PC-9 (cell line): ENCODE measurements around the gene CCDC174. TPM values are rescaled to one million over a fixed set of nuclear protein-coding genes. Genes with fewer than 3 reads are reported as not detected.
A peak's percentile ranks its signal among the peaks of the same experiment; 100 is the strongest.
"Not testable (repeated sequence)": the region's sequence is repeated elsewhere in the genome, so short reads cannot be mapped to it uniquely, and the experiment has no call there.

Source experiments
- BruUV-seq: library from RNA; stranded (reverse); fragments of 400-500 nt; replicated peaks from 2 replicates; lab custom pipeline; 2021; lab: Mats Ljungman, UMichigan
- CTCF ChIA-PET: fragments of 300-600 bp; sonication (Branson Sonifier 250); formaldehyde crosslinking; loops from one replicate; lab custom pipeline; 2022; ENCODE audit warnings: antibody characterized with exemption; lab: Charles Lee
- POLR2A ChIA-PET: fragments of 300-600 bp; sonication (Branson Sonifier 250); formaldehyde crosslinking; loops from one replicate; lab custom pipeline; 2022; ENCODE audit warnings: antibody characterized with exemption; ENCODE audit not compliant: unreplicated experiment; lab: Charles Lee
- DNase-seq, 2 experiments: peaks; one replicate each; pipeline versions ENCODE4 v3.0.0 to v3.0.0-alpha.2; 2015 to 2022; ENCODE audit warnings: mixed read lengths in 1 of 2
- H2AFZ ChIP-seq: fragments of 200-600 bp; sonication (generic); 2 replicates; pipeline ENCODE4 v1.8.1; 2017; ENCODE audit warnings: antibody characterized with exemption
- H3F3A ChIP-seq: fragments of 200-600 bp; sonication (generic); 2 replicates; pipeline ENCODE4 v1.8.1; 2017; ENCODE audit warnings: antibody characterized with exemption, mild to moderate bottlenecking, low read depth; ENCODE audit not compliant: insufficient read depth
- H3K27ac ChIP-seq: fragments of 200-600 bp; sonication (generic); 2 replicates; pipeline ENCODE4 v1.6.1; 2016; ENCODE audit warnings: mixed run types
- H3K27me3 ChIP-seq: fragments of 200-600 bp; sonication (generic); 2 replicates; pipeline ENCODE4 v1.6.1; 2016; ENCODE audit warnings: low read depth, mixed run types; ENCODE audit not compliant: insufficient read depth
- H3K36me3 ChIP-seq: fragments of 200-600 bp; sonication (generic); 2 replicates; pipeline ENCODE4 v1.6.1; 2016; ENCODE audit warnings: low read depth, mixed run types
- H3K4me1 ChIP-seq: fragments of 200-600 bp; sonication (generic); replicated peaks from 2 replicates; pipeline ENCODE4 v1.6.1; 2016; ENCODE audit warnings: mixed run types; ENCODE audit not compliant: insufficient read depth
- H3K4me2 ChIP-seq: fragments of 200-600 bp; sonication (generic); 2 replicates; pipeline ENCODE4 v1.6.1; 2017; ENCODE audit warnings: mixed run types
- H3K4me3 ChIP-seq: fragments of 200-600 bp; sonication (generic); 2 replicates; pipeline ENCODE4 v1.6.1; 2016; ENCODE audit warnings: mixed run types
- H3K79me2 ChIP-seq: fragments of 200-600 bp; sonication (generic); 2 replicates; pipeline ENCODE4 v1.6.1; 2017; ENCODE audit warnings: low read depth, mixed run types
- H3K9me2 ChIP-seq: fragments of 200-600 bp; sonication (generic); 2 replicates; pipeline ENCODE4 v1.8.1; 2017; ENCODE audit warnings: mild to moderate bottlenecking; ENCODE audit not compliant: insufficient read depth
- H3K9me3 ChIP-seq: fragments of 200-600 bp; sonication (generic); 2 replicates; pipeline ENCODE4 v1.8.1; 2016; ENCODE audit warnings: low read depth; ENCODE audit not compliant: insufficient read depth
- H4K20me1 ChIP-seq: fragments of 200-600 bp; sonication (generic); 2 replicates; pipeline ENCODE4 v1.8.1; 2017; ENCODE audit not compliant: insufficient read depth
- CTCF ChIP-seq: fragments of 200-600 bp; sonication (generic); conservative IDR thresholded peaks from 2 replicates; pipeline ENCODE4 v1.6.1; 2017; ENCODE audit warnings: mixed run types, antibody characterized with exemption, mild to moderate bottlenecking, moderate library complexity
- EZH2 ChIP-seq: fragments of 200-600 bp; sonication (generic); IDR thresholded peaks from 2 replicates; pipeline ENCODE4 v1.8.0; 2017; ENCODE audit warnings: antibody characterized with exemption, low read depth
- intact Hi-C: fragments of 100-400 bp; cut with micrococcal nuclease; formaldehyde crosslinking; loops from one replicate; pipeline ENCODE4 v1.10.0; 2022; ENCODE audit not compliant: unreplicated experiment
- total RNA-seq: library from RNA; stranded (reverse); gene quantifications from 2 replicates; pipeline ENCODE4 v1.2.3, GENCODE V29; 2021

Gene CCDC174
- total RNA-seq, 1 experiment from 2014 or later: 14.7 TPM

- no peaks in the 10 kb centered on the region for H3K9me3 ChIP-seq
- no TSS peak for BruUV-seq
- POLR2A ChIA-PET: no interaction called here
These were observed 1.4 kb upstream of the CCDC174 start for GRCh38 chr3:14650193-14650592.

GRCh38 chr3:14652360-14652907 lies 872 bp downstream of the CCDC174 start:
- CTCF ChIA-PET: not testable (repeated sequence)

More at GRCh38 chr3:14650193-14650592, 1.4 kb upstream of the CCDC174 start:
- intact Hi-C loops: loop anchor here (5.0 kb wide), 1 partner anchor 473 kb away; the partner anchor contains the start of genes LSM3 and XPC
- H3K36me3 ChIP-seq: peaks cover 12% of the 10 kb centered on the region; the same call in 1 of the 2 replicates
- H3K9me2 ChIP-seq: no peaks in the 10 kb centered on the region
- no peak overlapping the region for H2AFZ ChIP-seq
- TF ChIP-seq CTCF: no peak
- TF ChIP-seq EZH2: no peak
- peak overlapping the region; percentile 93 for H3K4me2 ChIP-seq
- DNase-seq: no peak
- H3K27ac ChIP-seq: no peak overlapping the region
- peaks cover 7% of the 10 kb centered on the region; the same call in 1 of the 2 replicates for H4K20me1 ChIP-seq
- H3K4me1 ChIP-seq: peaks cover 19% of the 10 kb centered on the region
- CTCF ChIA-PET: interaction anchor here (0.7 kb wide), 1 partner anchor 192 kb away, joined by 7 read pairs; no protein-coding TSS in a partner anchor
- H3K79me2 ChIP-seq: peaks cover 37% of the 10 kb centered on the region
- H3K27me3 ChIP-seq: 0 out of 2 replicates have a peak, but pooled peaks cover 1% of the 10 kb centered on the region
- peak overlapping the region; percentile 95 for H3K4me3 ChIP-seq
- peaks cover 10% of the 10 kb centered on the region for H3F3A ChIP-seq

GRCh38 chr3:14657579-14657978 lies 6.0 kb downstream of the CCDC174 start:
- Histone ChIP-seq H3K9me3 (no peaks in the 10 kb centered on the region), H3K9me2 (no peaks in the 10 kb centered on the region), H3F3A (peaks cover 7% of the 10 kb centered on the region; the same call in 1 of the 2 replicates), H2AFZ (no peak overlapping the region), H3K79me2 (peaks cover 19% of the 10 kb centered on the region), H3K4me2 (no peak overlapping the region), H3K27me3 (no peaks in the 10 kb centered on the region), H3K4me1 (peaks cover 11% of the 10 kb centered on the region), H3K4me3 (no peak overlapping the region), H4K20me1 (peaks cover 11% of the 10 kb centered on the region), H3K36me3 (peaks cover 63% of the 10 kb centered on the region), H3K27ac (no peak overlapping the region)
- TF ChIP-seq CTCF (no peak), EZH2 (no peak)
- intact Hi-C loops: no loop called here
- ChIA-PET CTCF (interaction anchor here (0.6 kb wide), 1 partner anchor 129 kb away, joined by 4 read pairs; no protein-coding TSS in a partner anchor), POLR2A (no interaction called here)
- DNase-seq: no peak
- BruUV-seq: no TSS peak

More at GRCh38 chr3:14652360-14652907, 872 bp downstream of the CCDC174 start:
- POLR2A ChIA-PET, H3K27me3 ChIP-seq, BruUV-seq, H3K9me3 ChIP-seq, DNase-seq, H3K9me2 ChIP-seq, H4K20me1 ChIP-seq: not testable (repeated sequence)
- peak overlapping the region; percentile 95 for H3K4me3 ChIP-seq
- peaks cover 19% of the 10 kb centered on the region for H3K4me1 ChIP-seq
- H3K4me2 ChIP-seq: peak overlapping the region; percentile 93
- H3F3A ChIP-seq: peaks cover 13% of the 10 kb centered on the region
- H3K27ac ChIP-seq: peak overlapping the region; percentile 82
- peak overlapping the region; percentile 86 for H2AFZ ChIP-seq
- peaks cover 29% of the 10 kb centered on the region for H3K36me3 ChIP-seq
- H3K79me2 ChIP-seq: peaks cover 37% of the 10 kb centered on the region
- intact Hi-C loops: loop anchor here (5.0 kb wide), 1 partner anchor 475 kb away; the partner anchor contains the start of genes LSM3 and XPC
